Lower leg skin (tissue), 3 donors: ENCODE measurements around the gene VSTM2B.

Experiments used
- CTCF ChIP-seq, 3 donors: fragments of 450-650 bp; IDR thresholded peaks; one replicate each; pipeline ENCODE4 v1.5.1; 2016; ENCODE audit warnings: antibody characterized with exemption in 3 of 3, mild to moderate bottlenecking in 3 of 3, moderate library complexity in 2 of 3
- POLR2A ChIP-seq, 2 donors: fragments of 450-650 bp; IDR thresholded peaks; one replicate each; pipeline ENCODE4 v1.6.1; 2016 to 2017; ENCODE audit warnings: antibody characterized with exemption in 2 of 2, mild to moderate bottlenecking in 1 of 2, moderate library complexity in 1 of 2

- no peak for TF ChIP-seq POLR2A (IDR thresholded peaks at IDR 0.05)
- no peak for TF ChIP-seq CTCF (IDR thresholded peaks at IDR 0.05)
Measured at GRCh38 chr19:29609636-29610035, 83.8 kb downstream of the VSTM2B start.
